HG02884 (cell line): ENCODE measurements around the gene SIAH1.
"Not testable (repeated sequence)": the region's sequence is repeated elsewhere in the genome, so short reads cannot be mapped to it uniquely, and the experiment has no call there.

Source experiments
- ATAC-seq: cut with Tn5 transposase; IDR thresholded peaks from one replicate; pipeline ENCODE4 v1.9.1; 2021; ENCODE audit warnings: mild to moderate bottlenecking, moderate library complexity; ENCODE audit not compliant: unreplicated experiment

The SIAH1 gene

GRCh38 chr16:48367441-48368049 is 17.7 kb downstream of the SIAH1 start:
- ATAC-seq, result no peak

- ATAC-seq, result peak; percentile 59
Measured at GRCh38 chr16:48366165-48367093, 18.8 kb downstream of the SIAH1 start.

- peak; percentile 82 for ATAC-seq
Measured at GRCh38 chr16:48365601-48366164, 19.5 kb downstream of the SIAH1 start.

- no peak for ATAC-seq
Measured at GRCh38 chr16:48365025-48365600, 20.1 kb downstream of the SIAH1 start.

- no peak for ATAC-seq
Measured at GRCh38 chr16:48361540-48362144, 23.6 kb downstream of the SIAH1 start.

- no peak for ATAC-seq
Measured at GRCh38 chr16:48361012-48361411, 24.2 kb downstream of the SIAH1 start.

- no peak for ATAC-seq
Measured at GRCh38 chr16:48359983-48360382, 25.2 kb downstream of the SIAH1 start.

GRCh38 chr16:48358419-48358818 is 26.8 kb downstream of the SIAH1 start:
- ATAC-seq, result no peak

GRCh38 chr16:48356633-48357376 is 28.4 kb downstream of the SIAH1 start:
- no peak for ATAC-seq

- no peak for ATAC-seq
Measured at GRCh38 chr16:48354877-48355855, 30.0 kb downstream of the SIAH1 start.

- ATAC-seq, result not testable (repeated sequence)
Measured at GRCh38 chr16:48354385-48354784, 30.8 kb downstream of the SIAH1 start.

GRCh38 chr16:48353565-48354163 is 31.5 kb downstream of the SIAH1 start:
- ATAC-seq, result peak; percentile 70

GRCh38 chr16:48352648-48353390 is 32.4 kb downstream of the SIAH1 start:
- no peak for ATAC-seq

GRCh38 chr16:48350736-48351135 is 34.5 kb downstream of the SIAH1 start:
- no peak for ATAC-seq

- no peak for ATAC-seq
Measured at GRCh38 chr16:48347980-48348379, 37.2 kb downstream of the SIAH1 start.

GRCh38 chr16:48347191-48347865 is 37.9 kb downstream of the SIAH1 start:
- ATAC-seq, result no peak

- no peak for ATAC-seq
Measured at GRCh38 chr16:48342591-48342990, 42.6 kb downstream of the SIAH1 start.

- no peak for ATAC-seq
Measured at GRCh38 chr16:48340054-48340453, 45.2 kb downstream of the SIAH1 start.
